Fibroblast of skin of back (primary cell): ENCODE measurements around the gene NFX1.

Experiments used
- DNase-seq: peaks from one replicate; pipeline ENCODE4 v3.0.0-alpha.2; 2013

The NFX1 gene

DNA sequence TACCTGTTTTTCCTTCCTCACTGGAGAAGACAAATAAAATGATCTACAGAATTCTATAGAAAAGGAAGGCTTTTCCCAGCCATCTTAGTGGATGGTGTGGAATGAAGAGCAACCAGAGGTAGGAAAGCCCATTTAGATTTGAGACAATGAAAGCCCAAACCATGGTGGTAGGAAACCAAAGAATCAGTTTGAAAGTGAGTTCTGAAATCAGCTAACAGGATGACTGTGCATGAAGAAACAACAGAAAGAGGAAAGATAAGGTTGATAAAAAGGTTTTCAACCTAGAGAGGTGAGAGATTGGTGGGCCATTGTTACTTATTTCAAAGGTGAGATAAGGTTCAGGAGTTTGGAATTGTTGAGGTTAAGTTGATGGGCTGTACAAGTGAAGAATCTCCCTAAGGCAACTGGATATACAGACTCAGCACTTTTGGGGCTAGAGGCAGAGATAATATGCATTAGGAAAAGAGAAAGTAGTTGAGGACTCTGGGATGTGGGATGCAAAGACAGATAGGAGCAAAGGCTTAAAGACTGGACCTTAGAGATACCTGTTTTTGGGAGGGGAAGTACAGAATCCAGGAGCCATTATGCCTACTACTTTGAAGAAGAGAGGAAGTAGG lies 23.1 kb upstream of the NFX1 start:
- no peak for DNase-seq

DNA sequence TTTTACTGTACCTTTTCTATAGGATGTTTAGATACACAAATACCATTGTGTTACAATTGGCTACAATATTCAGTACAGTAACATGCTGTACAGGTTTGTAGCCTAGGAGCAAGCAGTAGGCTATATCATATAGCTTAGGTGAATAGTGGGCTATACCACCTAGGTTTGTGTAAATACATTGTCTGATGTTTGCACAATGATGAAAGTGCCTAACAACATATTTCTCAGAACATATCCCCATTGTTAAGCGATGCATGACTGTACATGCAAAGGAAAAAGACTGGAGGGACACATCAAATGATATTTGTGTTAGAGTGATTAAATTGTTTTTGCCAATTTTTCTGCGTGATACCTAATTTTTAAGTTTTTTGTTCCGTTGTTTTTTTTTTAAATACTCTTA lies 20.2 kb upstream of the NFX1 start:
- no peak for DNase-seq

DNA sequence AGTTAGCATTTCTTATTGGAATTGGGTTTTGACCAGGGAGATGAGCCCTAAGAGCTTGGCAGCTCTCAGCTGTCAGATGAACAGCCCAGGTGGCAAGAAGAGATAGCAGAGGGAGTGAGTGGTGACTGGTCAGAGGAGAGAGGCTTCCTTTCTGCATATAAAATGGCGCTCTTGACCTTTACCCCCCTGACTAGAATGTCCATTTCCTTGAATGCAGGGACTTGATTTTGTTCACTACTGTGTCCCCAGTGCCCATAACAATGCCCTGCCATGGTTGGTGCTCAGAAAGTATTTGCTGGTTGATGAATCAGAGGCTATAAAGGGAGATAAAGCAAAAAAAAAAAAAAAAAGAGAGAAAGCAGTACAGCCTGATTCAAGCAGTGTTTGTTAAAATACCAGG lies 18.3 kb upstream of the NFX1 start:
- no peak for DNase-seq

DNA sequence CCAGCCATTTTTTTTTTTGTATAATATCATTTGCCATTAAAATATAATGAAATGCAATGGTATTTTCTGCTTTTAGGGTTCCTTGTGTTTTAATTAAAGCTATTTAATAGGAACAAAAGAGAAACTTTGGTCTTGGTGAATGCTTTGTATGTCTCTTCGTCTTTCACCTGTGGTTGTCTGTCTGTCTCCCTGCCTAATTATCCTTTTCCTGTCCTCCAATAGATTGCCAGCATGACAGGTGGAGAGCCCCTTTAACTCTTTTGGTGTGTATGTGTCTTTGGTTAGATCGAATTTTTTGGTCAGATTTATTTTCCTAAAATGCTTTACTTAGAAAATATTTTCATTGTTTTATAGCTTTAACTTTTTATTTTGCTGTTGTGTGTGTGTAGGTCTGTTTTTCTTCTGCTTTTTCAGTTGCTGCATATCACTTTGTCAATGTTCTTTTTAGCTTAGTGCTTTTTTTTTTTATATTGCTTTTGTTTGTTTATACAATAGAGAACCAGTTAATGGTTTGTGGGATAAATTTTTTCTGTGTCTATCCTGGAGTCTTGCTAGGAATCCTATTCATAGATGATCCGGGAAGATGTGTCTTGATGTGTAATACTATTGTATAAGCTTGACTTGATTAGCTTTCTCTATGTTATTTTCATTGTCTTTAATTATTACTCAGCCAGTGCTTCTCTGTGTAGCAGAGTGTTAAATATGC lies 16.9 kb upstream of the NFX1 start:
- no peak for DNase-seq

- DNase-seq, result no peak
Observed at GRCh38 chr9:33273972-33274328, 16.4 kb upstream of the NFX1 start.

DNA sequence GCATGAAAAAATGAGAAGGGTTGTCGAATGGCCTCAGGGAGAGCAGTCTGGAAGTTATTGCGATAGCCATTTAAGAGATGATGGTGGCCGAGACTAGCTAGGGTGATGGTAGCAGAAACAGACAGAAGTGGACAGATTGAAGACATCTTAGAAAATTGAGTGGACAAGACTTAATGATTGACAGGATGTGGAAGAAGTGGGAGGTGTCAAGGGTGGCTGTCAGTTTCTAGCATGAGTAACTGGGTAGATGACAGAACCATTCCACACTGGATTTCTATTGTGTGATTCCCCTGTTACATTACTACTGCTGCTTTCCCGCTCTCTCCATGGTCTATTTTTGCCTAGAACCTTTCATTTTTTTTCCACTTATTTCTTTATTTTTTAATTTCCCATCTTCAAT lies 12.8 kb upstream of the NFX1 start:
- no peak for DNase-seq

DNA sequence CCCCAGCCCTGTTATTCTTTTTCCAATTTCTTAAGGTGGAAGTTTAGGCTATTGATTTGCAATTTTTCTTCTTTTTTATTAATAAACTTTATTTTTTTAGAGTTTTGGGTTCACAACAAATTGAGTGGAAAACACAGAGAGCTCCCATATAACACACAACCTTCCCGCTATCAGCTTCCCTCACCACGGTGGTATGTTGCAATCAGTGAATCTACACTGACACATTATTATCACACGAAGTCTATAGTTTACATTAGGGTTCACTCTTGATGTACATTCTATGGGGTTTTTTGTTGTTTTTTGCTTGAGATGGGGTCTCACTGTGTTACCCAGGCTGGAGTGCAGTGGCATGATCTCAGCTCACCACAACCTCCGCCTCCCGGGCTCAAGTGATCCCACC lies 4.8 kb upstream of the NFX1 start:
- DNase-seq, result no peak

DNA sequence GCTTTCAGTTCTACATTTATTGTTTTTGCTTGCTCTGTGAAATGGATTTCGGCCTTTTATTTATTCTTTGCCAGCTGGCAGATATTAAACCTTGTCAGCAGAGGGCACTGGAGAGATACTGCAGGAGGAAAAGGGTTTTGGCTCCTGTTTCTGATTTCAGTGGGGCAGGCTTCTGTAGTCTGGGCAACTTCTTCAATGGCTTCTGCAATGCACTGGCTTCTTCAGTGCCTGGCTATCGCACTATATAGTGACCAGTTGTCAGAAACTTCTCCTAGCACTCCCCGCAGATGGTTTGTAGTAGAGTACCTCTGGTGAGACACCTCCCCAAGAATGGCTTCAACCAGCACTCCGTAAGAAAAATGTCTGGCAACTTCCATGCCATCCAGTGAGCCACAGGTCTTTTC lies 3.2 kb upstream of the NFX1 start:
- DNase-seq, result peak; percentile 65

DNA sequence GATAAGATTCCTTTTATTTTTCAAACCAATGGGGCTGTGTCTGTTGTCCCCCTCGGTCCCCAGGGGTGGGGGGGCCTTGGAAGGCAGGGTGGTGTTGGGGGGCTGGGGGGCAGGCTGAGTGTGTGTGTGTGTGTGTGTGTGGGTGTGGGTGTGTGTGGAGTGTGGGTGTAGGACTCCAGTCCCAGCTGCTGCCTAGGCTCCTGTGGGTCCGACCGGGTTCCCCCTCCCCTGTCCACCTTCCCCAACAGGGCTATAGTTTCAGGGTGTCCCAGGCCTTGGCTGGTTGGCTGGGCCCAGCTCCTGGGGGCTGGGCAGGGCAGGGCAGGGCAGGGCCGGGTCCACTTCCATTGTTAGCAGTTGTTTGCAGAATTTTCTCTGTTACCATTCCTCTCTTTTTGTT lies 2.1 kb upstream of the NFX1 start:
- DNase-seq, result no peak

DNA sequence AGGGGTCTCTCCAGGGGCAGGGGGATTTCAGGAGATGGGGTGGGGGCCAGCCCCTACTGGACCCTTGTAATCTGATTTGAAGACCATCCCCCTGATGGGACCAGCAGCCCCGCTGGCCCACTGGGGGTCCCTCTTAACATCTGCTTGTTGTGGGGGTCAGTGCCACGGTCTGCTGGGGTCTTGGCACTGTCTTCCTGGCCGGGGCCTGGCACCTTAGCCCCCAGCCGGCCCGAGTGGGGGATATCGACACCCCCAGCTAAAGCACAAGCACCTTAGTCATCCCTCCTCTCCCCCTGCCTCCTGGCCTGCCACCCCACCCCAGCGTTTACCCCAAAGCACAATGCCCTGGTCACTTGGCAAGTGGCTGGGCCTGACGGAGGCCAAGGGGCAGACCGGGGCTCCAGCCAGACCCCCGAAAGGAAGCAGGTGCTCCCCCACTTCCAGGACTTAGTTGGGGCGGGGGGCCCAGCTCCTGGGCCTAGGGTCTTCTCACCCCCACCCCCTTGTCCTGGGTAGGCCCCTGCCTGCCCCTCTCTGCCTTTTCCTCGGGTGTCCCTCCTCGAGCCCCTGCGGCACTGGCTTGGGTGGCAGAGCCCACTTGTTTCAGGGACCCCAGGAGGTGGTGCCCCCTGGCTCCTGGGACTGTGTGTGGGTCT lies 1.4 kb upstream of the NFX1 start:
- DNase-seq, result no peak

- peak; percentile 6 for DNase-seq
Observed at GRCh38 chr9:33289496-33289895, 820 bp upstream of the NFX1 start.

GRCh38 chr9:33289936-33290246 lies 425 bp upstream of the NFX1 start:
- DNase-seq, result no peak

GRCh38 chr9:33291031-33291397 lies 698 bp downstream of the NFX1 start:
- DNase-seq, result no peak

GRCh38 chr9:33291901-33292300 lies 1.6 kb downstream of the NFX1 start:
- DNase-seq, result no peak

- DNase-seq, result no peak
Observed at GRCh38 chr9:33293782-33294181, 3.5 kb downstream of the NFX1 start.

GRCh38 chr9:33294670-33295432 lies 4.5 kb downstream of the NFX1 start:
- no peak for DNase-seq

DNA sequence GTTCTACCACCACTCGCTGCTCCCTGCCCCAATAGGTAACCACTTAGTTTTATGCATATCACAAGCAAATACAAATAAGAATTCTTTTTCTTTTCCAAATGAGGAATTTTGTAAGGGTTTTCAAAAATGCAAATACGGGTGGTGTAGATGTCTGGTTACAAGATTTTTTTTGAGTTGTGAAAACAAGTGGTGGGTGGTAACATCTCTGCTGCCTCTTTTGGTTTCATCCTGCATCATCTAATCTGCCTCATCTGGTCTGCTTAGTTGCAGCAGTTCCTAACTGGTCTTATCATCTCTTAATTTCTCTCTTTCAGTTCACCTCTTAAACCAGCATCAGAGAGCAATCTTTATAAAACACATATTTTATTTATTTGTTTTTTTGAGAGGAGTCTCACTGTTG lies 5.3 kb downstream of the NFX1 start:
- no peak for DNase-seq

DNA sequence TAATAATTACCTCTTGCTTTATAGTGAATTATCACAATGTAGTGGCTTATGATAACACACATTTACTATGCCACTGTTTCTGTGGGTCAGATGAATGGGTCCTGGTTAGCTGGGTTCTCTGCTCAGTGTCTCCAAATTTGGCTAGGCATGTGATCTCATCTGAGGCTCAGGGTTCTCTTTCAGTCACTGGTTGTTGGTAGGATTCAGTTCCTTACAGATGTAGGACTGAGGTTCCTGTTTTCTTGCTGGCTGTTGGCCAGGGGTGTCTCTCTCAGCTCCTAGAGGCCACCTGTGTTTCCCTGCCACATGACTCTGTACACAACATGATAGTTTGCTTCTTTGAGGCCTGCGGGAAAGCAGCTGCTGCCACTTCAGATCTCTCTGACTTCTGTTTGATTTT lies 7.1 kb downstream of the NFX1 start:
- DNase-seq, result no peak

DNA sequence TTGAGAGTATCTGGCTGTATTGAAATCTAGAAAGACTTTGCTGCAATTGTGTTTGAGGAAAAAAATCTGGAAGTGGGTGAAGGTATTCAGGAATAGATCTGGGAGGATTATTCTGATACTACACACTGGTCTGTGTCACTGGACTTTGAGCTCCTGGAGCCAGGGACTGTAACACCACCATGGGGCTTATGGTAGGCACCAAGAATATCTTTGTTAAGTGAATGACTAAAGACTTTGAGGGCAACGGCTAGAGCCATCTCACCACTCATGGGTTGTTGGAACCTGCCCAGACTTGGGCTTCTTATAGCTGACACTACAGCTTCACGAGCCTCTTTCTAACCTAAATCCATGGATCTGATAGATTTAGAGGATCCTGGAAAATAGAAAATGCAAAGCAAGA lies 10.2 kb downstream of the NFX1 start:
- DNase-seq, result no peak

DNA sequence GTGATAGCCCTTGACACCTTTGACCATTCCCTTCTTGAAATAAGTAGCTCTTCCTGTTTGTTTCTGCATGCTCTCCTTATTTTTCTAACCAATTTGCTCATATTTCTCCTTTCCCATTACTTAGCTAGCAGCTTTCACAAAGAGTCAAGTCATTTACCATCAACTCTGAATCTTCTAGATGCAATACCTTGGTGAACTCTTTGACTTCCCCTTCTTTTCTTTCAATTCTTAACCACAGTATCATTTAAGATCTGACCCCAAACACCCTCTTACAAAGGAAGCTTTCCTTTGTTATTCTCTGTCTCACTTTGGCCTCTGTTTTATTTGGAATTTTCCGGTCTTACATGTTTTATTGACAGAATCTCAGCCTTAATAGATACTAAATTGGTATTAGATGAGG lies 14.0 kb downstream of the NFX1 start:
- DNase-seq, result no peak

GRCh38 chr9:33306037-33306436 lies 15.7 kb downstream of the NFX1 start:
- DNase-seq, result no peak

- DNase-seq, result no peak
Observed at GRCh38 chr9:33307067-33307466, 16.8 kb downstream of the NFX1 start.

DNA sequence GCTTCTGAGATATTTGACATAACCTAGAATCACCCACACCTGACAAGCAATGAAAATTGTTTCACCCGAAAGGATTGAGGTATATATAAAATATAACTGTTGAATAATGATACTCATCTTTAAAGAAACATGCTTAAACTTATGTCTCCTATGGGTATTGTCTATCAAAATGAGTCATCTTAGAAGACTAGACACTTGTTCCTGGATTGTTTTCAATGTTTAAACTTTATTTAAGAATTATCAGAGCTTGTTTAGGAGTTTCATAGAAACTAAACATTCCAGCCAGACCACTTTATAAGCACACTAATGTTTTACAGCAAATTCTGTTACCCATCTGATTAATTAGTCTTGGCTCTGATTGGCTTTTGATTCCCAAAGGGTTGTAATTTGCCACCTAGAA lies 19.6 kb downstream of the NFX1 start:
- DNase-seq, result no peak

DNA sequence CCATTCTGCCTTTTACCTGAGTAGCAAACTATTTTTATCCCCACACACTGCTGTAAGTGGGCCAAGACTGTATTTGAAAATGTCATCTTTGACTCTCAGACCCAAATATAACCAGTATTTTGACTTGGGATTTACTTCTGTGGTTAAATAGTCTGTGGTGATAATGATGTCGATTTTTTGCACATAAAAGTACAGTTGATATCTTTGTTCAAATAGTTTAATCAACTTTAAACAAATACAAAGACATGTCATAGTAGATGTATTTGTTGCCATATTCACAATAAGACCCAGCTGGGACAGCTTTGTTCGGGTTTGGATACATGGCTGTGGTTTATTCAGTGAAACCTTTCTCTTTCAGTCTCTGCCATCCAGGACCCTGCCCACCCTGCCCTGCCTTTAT lies 20.4 kb downstream of the NFX1 start:
- no peak for DNase-seq
